MG63 (cell line): Measurements from ENCODE around the gene ACBD4. TPM values are rescaled to one million over a fixed set of nuclear protein-coding genes. Genes with fewer than 3 reads are reported as not detected.

Experiments used
- DNase-seq: peaks from one replicate; pipeline ENCODE4 v3.0.0-alpha.2; 2020
- H3K27me3 ChIP-seq: fragments of 250-450 bp; sonication (Bioruptor Pico); 2 replicates; pipeline ENCODE4 v1.5.1; 2020; ENCODE audit warnings: mild to moderate bottlenecking, moderate library complexity
- H3K36me3 ChIP-seq: fragments of 250-450 bp; sonication (Bioruptor Pico); 2 replicates; pipeline ENCODE4 v1.5.1; 2020; ENCODE audit warnings: mild to moderate bottlenecking, moderate library complexity
- H3K4me3 ChIP-seq: fragments of 250-450 bp; sonication (Bioruptor Pico); 2 replicates; pipeline ENCODE4 v1.5.1; 2020; ENCODE audit warnings: mild to moderate bottlenecking, moderate library complexity
- H3K9me3 ChIP-seq: fragments of 250-450 bp; sonication (Bioruptor Pico); 2 replicates; pipeline ENCODE4 v1.5.1; 2020; ENCODE audit warnings: mild to moderate bottlenecking, moderate library complexity
- total RNA-seq: library from RNA; depleted of rRNA; stranded (reverse); fragments of >200 nt; shearing (Covaris generic); gene quantifications from 2 replicates; pipeline ENCODE4 v1.2.3, GENCODE V29; 2014; ENCODE audit warnings: low replicate concordance

Gene ACBD4
- total RNA-seq, 1 experiment from 2014 or later: 5.0 TPM

DNA sequence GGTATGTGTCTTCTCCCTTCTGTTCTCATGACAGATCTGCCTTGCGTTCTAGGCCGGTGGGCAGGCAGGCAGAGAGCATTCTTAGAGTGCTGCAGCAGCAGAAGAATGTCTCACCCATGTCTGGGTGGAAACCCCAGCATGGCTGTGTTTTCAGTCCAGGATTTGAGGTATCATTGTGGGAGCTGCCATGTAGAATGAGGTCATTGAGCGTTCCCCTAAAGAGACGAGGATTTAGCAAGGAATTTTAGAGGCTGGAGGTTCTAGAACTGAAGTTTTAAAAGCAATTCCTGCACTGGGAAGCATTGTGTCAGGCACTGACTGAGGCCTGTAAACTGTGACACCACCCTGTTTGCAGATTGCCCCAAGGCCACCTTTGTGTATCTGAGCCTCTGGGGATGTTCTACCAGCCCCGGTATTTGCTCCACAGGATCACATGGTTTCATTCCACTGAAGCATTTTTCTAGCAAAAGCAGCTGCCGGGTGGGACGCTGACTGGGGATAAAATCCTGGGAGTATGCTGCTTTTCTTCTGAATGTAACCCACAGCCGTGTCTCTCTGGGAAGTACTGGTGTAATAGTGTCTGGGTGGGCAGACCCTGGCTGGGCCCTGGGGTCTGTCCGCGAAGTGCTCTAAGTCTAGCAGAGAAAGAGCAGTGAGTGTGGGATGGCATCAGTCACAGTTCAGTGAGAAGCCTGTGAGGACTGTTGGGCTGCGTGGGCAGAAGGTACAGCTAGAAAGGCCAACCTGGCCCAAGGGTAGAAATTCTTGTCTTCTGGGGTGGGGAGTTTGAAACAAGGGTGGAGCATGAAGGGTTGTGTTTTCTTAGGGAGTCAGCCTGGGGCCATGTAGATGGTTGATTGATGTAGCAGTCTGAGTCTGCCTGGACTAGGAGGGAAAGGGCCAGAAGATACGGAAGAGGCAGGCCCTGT lies 33.3 kb upstream of the ACBD4 start:
- Histone ChIP-seq H3K9me3 (no peaks in the 10 kb centered on the region), H3K4me3 (no peak overlapping the region), H3K36me3 (peaks cover 94% of the 10 kb centered on the region), H3K27me3 (no peaks in the 10 kb centered on the region)
- no peak for DNase-seq

DNA sequence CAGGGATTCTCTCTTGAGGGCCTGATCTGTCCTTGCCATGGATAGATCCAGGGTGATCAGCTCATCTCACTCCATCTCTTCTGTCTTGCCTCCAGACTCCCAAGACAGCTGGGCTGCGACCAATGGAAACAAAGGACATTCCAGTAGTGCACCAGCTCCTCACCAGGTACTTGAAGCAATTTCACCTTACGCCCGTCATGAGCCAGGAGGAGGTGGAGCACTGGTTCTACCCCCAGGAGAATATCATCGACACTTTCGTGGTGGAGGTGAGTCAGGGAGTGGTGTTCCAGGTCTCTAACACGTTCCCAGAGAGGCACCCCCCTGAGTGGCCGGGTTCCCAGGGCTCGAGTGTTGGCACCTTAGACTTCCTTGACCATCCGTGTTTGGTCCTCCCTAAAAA lies 32.6 kb upstream of the ACBD4 start:
- no peaks in the 10 kb centered on the region for H3K27me3 ChIP-seq
- no peak overlapping the region for H3K4me3 ChIP-seq
- no peak for DNase-seq
- H3K9me3 ChIP-seq: no peaks in the 10 kb centered on the region
- H3K36me3 ChIP-seq: peaks cover 94% of the 10 kb centered on the region

DNA sequence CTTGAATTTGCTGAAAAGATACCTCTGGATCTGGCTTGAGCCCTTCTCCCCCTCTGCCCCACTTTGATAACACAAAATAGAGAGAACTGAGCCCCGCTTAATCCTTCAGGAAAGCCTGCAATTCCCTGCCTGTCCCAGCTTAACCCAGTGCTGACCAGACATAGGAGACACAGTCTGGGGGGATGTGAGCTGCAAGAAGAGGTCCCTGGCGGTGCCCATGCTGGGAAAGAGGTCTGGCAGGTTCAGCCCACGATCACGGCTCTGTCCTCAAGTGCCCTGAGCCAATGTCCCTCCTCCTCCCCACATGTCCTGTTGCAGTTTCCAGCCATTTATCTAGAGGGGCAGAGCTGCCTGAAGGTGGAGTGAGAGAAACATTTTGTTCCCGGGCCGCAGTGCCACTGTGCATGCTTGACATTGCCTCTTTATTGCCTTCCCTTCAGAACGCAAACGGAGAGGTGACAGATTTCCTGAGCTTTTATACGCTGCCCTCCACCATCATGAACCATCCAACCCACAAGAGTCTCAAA lies 32.2 kb upstream of the ACBD4 start:
- Histone ChIP-seq H3K9me3 (no peaks in the 10 kb centered on the region), H3K36me3 (peaks cover 94% of the 10 kb centered on the region), H3K4me3 (no peak overlapping the region), H3K27me3 (no peaks in the 10 kb centered on the region)
- no peak for DNase-seq

DNA sequence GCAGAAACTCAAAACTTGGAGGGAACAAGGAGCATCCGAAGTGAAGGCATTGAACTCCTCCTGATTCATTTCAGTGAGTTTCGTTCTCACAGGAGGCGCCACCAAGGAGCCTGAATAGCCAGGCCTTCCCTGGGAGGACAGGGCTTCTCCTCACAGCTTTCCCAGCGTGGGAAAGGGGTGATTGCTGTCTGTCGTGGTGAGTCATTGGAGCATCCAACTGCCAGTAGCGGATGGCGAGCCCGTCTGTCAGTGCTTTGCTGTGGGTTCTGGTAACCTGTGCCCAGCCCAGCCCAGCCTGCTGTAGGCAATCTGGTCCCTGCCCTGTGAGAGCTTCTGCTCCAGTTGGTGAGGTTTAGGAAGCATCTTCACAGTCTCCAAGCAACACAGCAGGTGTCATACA lies 31.5 kb upstream of the ACBD4 start:
- Histone ChIP-seq H3K4me3 (no peak overlapping the region), H3K9me3 (no peaks in the 10 kb centered on the region), H3K36me3 (peaks cover 94% of the 10 kb centered on the region), H3K27me3 (no peaks in the 10 kb centered on the region)
- no peak for DNase-seq

DNA sequence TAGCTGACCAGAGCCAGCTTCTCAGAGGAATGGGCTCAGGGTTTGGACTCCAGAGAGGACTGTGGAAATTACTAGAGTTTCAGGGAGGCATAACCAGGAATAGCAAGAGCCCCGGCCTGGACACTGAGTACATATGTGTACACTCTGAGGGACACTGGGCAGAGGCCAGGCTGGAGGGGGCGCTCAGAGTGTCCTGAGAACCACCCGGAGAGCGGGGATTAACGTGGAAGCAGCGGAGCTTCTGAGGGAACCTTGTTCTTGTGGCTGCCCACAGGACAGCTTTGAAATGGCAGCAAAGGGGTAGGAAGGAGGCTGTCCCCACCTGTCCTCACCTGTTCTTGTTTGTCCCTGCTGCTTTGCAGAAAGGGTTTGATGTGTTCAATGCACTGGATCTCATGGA lies 31.0 kb upstream of the ACBD4 start:
- H3K36me3 ChIP-seq: peaks cover 94% of the 10 kb centered on the region
- no peak overlapping the region for H3K4me3 ChIP-seq
- DNase-seq: no peak
- H3K9me3 ChIP-seq: no peaks in the 10 kb centered on the region
- H3K27me3 ChIP-seq: no peaks in the 10 kb centered on the region

DNA sequence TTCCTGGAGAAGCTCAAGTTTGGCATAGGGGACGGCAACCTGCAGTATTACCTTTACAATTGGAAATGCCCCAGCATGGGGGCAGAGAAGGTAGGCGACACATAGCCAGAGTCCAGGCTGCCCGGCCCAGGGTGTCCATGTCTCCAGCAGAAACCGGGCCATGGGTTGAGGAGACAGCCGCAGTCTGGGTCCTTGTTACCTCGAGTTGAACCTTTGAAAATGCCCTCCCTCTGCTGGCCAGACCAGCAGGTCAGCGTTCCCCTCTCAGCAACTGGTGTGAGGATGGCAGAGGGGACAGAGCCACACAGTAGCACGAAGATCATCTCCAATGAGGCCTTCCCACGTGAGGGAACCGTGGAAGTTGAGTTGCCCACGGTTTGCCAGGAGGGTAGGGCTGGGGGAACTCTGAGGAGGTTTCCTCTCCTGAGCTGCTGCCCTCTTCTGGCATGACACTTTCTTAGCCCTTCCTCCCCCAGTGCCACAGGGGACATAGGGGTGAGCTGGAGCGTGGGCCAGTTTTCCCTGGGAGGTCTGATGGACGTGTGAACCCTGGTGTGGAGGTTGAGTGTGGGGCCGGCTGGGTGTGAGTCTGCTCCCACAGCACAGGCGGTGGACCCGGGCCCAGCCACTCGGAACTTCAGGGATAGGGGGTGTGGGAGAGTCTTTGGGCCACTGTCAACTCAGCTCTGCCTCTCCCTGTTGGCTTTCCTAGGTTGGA lies 30.4 kb upstream of the ACBD4 start:
- no peak for DNase-seq
- Histone ChIP-seq H3K36me3 (peaks cover 88% of the 10 kb centered on the region), H3K27me3 (no peaks in the 10 kb centered on the region), H3K9me3 (no peaks in the 10 kb centered on the region), H3K4me3 (no peak overlapping the region)

DNA sequence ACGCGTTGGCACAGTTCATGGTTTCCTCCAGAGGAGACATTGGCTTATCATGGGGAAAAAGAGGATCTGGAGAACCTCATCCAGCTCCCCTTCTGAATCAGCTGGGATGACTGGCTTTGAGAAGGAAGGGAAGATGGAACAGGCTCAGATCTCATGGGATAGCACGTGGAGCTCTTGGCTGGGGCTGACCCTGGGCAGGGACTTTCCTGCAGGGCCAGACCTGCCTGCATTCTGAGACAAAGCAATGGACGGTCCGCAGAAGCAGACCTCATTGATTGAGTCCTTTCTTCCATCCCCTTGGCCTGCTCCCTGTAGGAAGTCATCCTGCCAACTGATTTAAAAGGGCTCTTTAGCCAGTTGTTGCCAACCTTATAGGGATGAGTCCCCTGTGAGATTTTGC lies 29.4 kb upstream of the ACBD4 start:
- Histone ChIP-seq H3K4me3 (no peak overlapping the region), H3K9me3 (no peaks in the 10 kb centered on the region), H3K27me3 (no peaks in the 10 kb centered on the region), H3K36me3 (peaks cover 80% of the 10 kb centered on the region)
- DNase-seq: no peak

DNA sequence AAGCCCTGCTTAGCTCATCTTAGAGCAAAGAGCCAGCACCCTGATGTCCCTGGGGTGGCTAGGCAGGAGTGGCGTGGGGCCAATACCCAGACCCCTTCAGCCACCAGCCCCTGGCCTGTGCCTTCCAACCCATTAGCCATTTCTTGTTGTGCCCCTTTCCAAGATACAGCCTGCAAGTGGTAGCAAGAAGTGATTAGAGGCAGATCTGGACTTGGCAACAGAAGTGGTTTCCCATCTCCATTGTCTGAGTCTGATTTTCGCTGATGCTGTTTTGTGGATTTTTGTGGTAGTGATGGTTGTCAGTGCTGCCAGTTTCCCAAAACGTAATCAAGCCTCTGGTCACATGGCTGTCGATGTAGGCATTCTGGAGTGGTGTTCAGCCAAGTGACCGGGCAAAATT lies 28.9 kb upstream of the ACBD4 start:
- no peaks in the 10 kb centered on the region for H3K27me3 ChIP-seq

DNA sequence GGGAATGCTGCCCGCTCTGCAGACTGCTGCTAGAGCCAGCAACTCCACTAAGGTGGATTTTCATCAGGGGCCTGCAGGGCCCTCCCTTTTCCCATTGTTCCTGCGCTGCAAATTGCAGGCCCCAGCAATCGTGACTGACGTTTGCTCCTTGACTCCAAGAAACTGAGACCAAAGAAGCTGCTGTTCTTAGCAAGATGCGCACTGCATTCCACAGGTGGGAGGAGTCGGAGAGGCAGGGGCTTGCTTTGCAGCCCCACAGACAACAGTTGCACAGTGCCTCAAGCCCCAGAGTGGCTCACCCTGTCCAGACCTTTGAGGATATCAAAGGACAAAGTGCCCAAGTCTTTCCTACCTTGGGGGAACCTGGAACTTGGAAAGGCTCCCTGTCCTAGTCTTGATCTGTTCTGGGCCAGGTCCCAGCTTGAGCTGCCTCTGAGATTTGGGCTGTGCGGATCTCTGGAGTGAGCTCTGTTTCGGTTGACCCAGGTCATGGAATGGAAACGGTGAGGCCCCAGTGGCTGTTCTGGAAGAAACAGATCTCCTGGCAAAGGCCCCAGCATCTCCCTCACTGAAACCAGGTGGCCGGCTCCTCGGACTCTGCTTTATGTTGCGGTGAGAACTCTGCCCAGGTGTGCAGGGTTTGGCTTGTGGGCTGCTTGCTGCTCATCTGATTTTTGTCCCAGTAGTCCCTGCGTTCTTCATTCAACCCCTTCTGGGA lies 28.0 kb upstream of the ACBD4 start:
- Histone ChIP-seq H3K27me3 (no peaks in the 10 kb centered on the region), H3K9me3 (no peaks in the 10 kb centered on the region), H3K4me3 (no peak overlapping the region), H3K36me3 (peaks cover 68% of the 10 kb centered on the region)
- no peak for DNase-seq

More for the DNA sequence above, 28.9 kb upstream of the ACBD4 start:
- Histone ChIP-seq H3K36me3 (peaks cover 77% of the 10 kb centered on the region), H3K4me3 (no peak overlapping the region), H3K9me3 (no peaks in the 10 kb centered on the region)
- no peak for DNase-seq

DNA sequence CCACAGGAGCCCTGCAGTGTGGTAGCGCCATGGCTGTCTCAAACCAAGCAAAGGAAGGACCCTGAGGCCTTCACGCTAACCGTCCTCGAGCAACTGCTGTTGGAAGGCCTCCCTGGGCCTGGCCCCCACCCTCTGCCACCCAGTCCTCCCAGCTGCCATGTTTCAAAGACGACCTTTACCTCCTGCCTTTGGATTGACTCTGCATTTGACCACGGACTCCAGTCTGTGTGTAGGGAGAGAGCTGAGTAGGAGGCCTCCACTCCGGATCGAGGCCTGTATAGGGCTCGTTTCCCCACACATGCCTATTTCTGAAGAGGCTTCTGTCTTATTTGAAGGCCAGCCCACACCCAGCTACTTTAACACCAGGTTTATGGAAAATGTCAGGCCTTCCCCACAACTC lies 27.4 kb upstream of the ACBD4 start:
- peaks cover 62% of the 10 kb centered on the region for H3K36me3 ChIP-seq
- no peaks in the 10 kb centered on the region for H3K27me3 ChIP-seq
- H3K9me3 ChIP-seq: no peaks in the 10 kb centered on the region

DNA sequence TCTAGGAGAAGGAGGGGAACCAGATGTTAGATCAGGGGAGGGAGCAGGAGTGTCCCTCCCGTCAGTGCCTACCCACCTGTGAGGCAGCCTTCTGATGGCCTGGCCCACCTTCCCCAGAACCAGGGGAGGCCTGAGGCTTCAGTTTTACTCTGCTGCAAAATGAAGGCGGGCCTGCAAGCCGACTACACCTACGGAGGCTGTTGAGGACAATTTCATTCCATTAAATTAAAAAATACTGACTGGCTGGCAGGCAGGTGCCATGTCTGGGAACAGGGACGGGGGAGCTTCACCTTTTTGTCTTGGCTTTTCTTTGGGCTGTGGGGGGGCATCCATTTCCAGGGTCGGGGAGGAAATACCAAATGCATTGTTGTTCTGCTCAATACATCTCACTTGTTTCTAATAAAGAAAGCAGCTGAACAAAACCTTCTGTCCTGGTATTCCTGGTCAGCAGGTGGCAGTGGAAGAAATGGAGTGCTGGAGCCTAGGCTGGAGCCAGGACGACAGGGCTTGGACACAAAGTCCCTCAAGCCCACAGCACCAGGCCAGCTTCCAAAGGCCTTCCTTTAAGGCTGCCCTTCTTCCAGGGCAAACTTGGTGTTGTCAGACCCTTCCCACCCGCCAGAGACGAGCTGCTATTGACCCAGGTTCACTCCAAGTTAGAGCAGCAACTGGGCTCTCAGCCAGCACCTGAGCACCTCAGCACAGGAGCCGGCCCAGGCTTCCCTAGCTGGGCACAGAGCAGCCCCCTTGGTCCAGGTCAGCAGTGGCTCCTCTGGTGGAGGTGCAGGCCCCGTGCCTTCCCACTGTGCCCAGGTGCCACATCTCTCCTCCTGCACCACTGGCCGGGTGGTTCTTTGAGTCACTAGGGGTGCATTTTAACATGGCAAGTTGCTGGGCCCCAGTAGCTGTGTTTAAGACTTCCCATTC lies 26.6 kb upstream of the ACBD4 start:
- Histone ChIP-seq H3K4me3 (no peak overlapping the region), H3K27me3 (no peaks in the 10 kb centered on the region), H3K9me3 (no peaks in the 10 kb centered on the region), H3K36me3 (peaks cover 56% of the 10 kb centered on the region)
- DNase-seq: no peak

More for the DNA sequence above, 27.4 kb upstream of the ACBD4 start:
- no peak overlapping the region for H3K4me3 ChIP-seq
- no peak for DNase-seq

DNA sequence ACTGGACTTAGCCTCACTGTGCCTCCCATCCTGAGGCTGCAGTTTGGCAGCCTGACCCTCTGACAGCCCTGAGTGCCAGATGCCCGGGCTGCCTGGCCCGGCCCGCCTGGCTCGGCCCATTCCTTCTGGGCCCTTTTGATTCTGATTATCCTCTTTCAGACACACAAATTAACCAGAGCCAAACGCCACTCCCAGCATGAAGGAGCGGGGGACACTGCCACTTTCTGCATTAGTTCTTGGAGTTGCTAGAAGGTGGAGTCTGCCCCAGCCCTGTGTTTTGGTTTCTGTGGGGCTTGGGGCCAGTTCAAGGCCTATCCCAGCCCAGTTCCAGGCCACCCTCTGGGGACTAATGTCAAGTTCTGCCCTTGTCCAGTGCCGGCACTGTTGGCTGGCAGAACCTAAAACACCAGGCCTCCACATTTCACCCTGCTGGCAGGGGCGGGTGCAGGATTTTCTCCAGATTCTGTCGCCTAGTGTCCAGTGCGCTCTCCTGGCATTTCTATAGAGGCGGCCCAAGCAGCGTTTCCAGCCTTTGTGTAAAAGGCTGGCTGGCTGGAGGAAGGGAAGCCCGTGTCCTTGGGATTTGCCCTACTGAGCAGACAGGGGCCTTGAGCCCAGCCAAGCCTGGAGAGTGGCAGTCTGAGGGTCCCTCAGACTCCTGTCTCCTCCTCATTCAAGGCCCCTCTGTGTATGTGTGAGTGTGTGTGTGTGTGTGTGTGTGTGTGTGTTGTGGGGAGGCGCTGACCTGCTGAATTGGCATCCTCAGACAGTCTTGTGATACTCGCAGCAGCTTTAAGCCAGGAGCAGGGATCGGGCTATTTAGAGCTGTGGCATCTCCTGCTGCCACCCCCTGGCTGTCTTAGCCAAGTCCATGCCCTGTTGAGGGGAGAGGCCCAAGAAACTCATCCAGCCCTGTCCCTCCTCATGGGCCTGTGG lies 24.5 kb upstream of the ACBD4 start:
- no peak for DNase-seq
- H3K36me3 ChIP-seq: peaks cover 37% of the 10 kb centered on the region
- no peaks in the 10 kb centered on the region for H3K27me3 ChIP-seq
- H3K4me3 ChIP-seq: no peak overlapping the region
- H3K9me3 ChIP-seq: no peaks in the 10 kb centered on the region

DNA sequence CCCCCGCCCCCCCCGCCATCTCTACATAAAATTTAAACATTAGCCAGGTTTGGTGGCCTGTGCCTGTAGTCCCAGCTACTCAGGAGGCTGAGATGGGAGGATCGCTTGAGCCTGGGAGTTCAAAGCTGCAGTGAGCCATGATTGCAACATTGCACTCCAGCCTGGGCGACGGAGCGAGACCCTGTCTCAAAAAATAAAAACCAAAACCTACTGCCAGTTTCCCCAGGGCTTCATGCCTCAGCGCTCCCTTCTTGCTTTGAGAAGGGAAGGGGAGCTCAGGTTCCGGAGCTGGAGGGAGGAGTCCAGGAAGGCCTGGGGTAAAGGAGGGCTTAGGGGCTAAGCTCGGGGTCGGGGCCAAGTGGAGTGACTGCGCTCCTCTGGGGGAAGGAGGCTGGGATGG lies 23.6 kb upstream of the ACBD4 start:
- no peak overlapping the region for H3K4me3 ChIP-seq
- H3K9me3 ChIP-seq: no peaks in the 10 kb centered on the region
- no peaks in the 10 kb centered on the region for H3K27me3 ChIP-seq
- DNase-seq: no peak
- peaks cover 28% of the 10 kb centered on the region for H3K36me3 ChIP-seq

DNA sequence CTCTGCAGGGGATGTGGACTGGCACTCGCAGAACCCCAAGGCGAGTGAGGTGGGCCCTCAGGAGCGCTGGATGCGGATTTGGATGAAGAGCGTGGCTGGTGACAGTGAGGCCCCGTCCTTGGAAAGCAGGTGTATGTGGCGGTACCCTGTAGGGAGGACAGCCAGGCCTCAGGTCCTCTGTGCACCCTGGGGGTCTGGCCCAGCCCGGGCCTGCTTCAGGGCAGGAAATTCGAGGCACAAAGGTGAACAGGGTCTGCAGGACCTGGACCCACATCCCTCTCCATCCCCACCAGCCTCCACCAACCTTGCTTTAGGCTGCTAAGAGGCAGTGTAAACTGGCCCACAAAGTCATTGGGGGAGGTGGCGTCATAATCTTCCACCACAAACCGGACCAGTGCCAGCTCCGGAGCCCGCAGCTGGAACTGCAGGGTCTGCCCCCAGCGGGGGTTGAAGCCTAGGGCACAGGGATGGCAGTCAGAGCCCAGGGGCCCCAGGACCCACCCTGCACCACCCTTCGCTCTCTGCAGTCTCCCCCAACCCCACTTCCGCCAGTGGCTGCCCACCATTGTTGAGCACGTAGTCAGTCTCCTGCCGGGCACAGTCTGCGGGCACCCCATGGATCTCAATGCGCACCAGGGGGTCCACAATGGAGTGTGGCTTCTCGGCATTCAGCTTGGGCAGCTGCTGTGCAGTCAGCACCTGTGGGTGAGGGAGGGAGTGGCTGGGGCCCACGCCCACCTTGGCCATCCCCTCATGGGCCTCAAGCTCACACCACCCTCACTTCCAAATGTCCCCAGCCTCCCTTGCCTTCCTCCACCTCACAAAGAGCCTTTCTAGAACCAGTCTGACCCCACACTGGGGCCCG lies 22.7 kb upstream of the ACBD4 start:
- Histone ChIP-seq H3K9me3 (no peaks in the 10 kb centered on the region), H3K27me3 (no peaks in the 10 kb centered on the region), H3K36me3 (peaks cover 19% of the 10 kb centered on the region), H3K4me3 (no peak overlapping the region)
- no peak for DNase-seq
